OCI-LY7 (cell line): ENCODE results near the gene CAPN5.

Experiments
- EZH2phosphoT487 ChIP-seq: fragments of 200-600 bp; sonication (generic); IDR thresholded peaks from 2 replicates; pipeline ENCODE4 v1.6.1; 2018; ENCODE audit warnings: low read depth, borderline replicate concordance, mild to moderate bottlenecking, mixed run types, antibody characterized with exemption, low read length, moderate library complexity, mixed read lengths
- TF ChIP-seq, protein P1 (sequence below): fragments of 200-600 bp; sonication (generic); conservative IDR thresholded peaks from 2 replicates; pipeline ENCODE4 v1.5.1; 2014; ENCODE audit warnings: mild to moderate bottlenecking, antibody characterized with exemption, low read length, moderate library complexity, mixed read lengths

DNA sequence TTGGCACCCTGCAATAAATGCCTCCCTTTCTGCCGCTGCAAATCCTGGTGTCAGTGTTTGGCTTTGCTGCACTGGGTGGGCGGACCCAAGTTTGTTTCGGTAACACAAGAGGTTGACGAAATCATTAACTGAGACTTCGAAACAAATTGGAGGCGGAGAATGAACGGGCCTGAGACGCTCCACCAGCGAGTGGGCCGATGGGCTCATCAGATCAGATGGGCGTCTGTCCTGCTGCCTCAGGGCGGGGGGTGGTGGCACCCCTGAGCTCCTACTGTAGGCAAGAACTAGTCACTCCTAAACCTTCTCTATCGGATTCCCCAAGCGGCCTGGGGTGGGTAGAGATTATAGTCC, 918 bp upstream of the CAPN5 start:
- TF ChIP-seq, protein P1, sequence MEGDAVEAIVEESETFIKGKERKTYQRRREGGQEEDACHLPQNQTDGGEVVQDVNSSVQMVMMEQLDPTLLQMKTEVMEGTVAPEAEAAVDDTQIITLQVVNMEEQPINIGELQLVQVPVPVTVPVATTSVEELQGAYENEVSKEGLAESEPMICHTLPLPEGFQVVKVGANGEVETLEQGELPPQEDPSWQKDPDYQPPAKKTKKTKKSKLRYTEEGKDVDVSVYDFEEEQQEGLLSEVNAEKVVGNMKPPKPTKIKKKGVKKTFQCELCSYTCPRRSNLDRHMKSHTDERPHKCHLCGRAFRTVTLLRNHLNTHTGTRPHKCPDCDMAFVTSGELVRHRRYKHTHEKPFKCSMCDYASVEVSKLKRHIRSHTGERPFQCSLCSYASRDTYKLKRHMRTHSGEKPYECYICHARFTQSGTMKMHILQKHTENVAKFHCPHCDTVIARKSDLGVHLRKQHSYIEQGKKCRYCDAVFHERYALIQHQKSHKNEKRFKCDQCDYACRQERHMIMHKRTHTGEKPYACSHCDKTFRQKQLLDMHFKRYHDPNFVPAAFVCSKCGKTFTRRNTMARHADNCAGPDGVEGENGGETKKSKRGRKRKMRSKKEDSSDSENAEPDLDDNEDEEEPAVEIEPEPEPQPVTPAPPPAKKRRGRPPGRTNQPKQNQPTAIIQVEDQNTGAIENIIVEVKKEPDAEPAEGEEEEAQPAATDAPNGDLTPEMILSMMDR: no peak
- TF ChIP-seq EZH2phosphoT487: no peak
